Heart left ventricle (tissue), 13 donors: ENCODE results near the gene SLC25A40.
"Not testable (repeated sequence)": the region's sequence is repeated elsewhere in the genome, so short reads cannot be mapped to it uniquely, and the experiment has no call there.

Source experiments
- CTCF ChIP-seq, 12 donors: fragments of 200-600 bp; sonication (generic) in 4 of 12; IDR thresholded peaks; one replicate each; pipeline versions ENCODE4 v1.5.0 to v1.8.0; 2018 to 2022; ENCODE audit warnings: antibody characterized with exemption in 12 of 12, mild to moderate bottlenecking in 5 of 12
- POLR2A ChIP-seq, 2 donors: fragments of 450-650 bp; IDR thresholded peaks; one replicate each; pipeline ENCODE4 v1.6.1; 2017; ENCODE audit warnings: antibody characterized with exemption in 2 of 2, mild to moderate bottlenecking in 2 of 2, moderate library complexity in 2 of 2
- donor health status: ischemic (EF 13 %, LVEDD 7.1; RV severe dilation, severe dysfunction).
- donor health status: DM: no; HTN: yes; CAD: no.
- donor health status: DM: no; HTN: no; CAD: no.
- donor health status: ischemic (EF 25% LVEDD 6.9; RV normal size, moderate dysfunction).
- donor health status: ischemic (EF 25% LVEDD 5.7; RV mildly dilated, moderate dysfunction).
- donor health status: ischemic (EF 35%, LVEDD 5.7; RV mildly dilated, moderate dysfunction).
- donor health status: nonischemic (EF 11% LVEDD 7.7; RV severe dilation, severe dysfunction).
- donor health status: DM: yes; HTN: yes; CAD: no.
- donor health status: PGD.
- donor health status: ischemic (EF 29% LVEDD 5.4; RV normal size, mild dysfunction).
- donor health status: nonischemic (EF 23%, LVEDD 6.1; RV moderate dilation, normal function).

- TF ChIP-seq CTCF, POLR2A (IDR thresholded peaks at IDR 0.05): not testable (repeated sequence)
These were observed 47.8 kb downstream of the SLC25A40 start for GRCh38 chr7:87828383-87828782.
